Endothelial cell (in vitro differentiated cells): ENCODE results near the gene ADAMTS16. TPM values are rescaled to one million over a fixed set of nuclear protein-coding genes. Genes with fewer than 3 reads are reported as not detected.
A peak's percentile ranks its signal among the peaks of the same experiment; 100 is the strongest.

Experiments
- DNase-seq: peaks from one replicate; pipeline ENCODE4 v3.0.0; 2021; ENCODE audit warnings: low spot score
- H3K27ac Mint-ChIP-seq: one replicate; pipeline ENCODE4 v1.8.0; 2021; ENCODE audit warnings: mixed read lengths, inconsistent platforms; ENCODE audit not compliant: unreplicated experiment
- H3K27me3 Mint-ChIP-seq: one replicate; pipeline ENCODE4 v1.8.0; 2021; ENCODE audit warnings: mild to moderate bottlenecking, moderate library complexity, mixed read lengths, inconsistent platforms; ENCODE audit not compliant: unreplicated experiment
- H3K36me3 Mint-ChIP-seq: one replicate; pipeline ENCODE4 v1.8.0; 2021; ENCODE audit warnings: mild to moderate bottlenecking, low read depth, mixed read lengths, inconsistent platforms; ENCODE audit not compliant: unreplicated experiment
- H3K4me1 Mint-ChIP-seq: one replicate; pipeline ENCODE4 v1.8.0; 2021; ENCODE audit warnings: mild to moderate bottlenecking, mixed read lengths, inconsistent platforms; ENCODE audit not compliant: unreplicated experiment
- H3K4me3 Mint-ChIP-seq: one replicate; pipeline ENCODE4 v1.8.0; 2021; ENCODE audit warnings: mild to moderate bottlenecking, mixed read lengths, inconsistent platforms; ENCODE audit not compliant: unreplicated experiment
- H3K9me3 Mint-ChIP-seq: one replicate; pipeline ENCODE4 v1.8.0; 2021; ENCODE audit warnings: mixed read lengths, inconsistent platforms; ENCODE audit not compliant: unreplicated experiment
- CTCF ChIP-seq: fragments of 200-600 bp; sonication (generic); IDR thresholded peaks from one replicate; pipeline ENCODE4 v1.5.0; 2021; ENCODE audit warnings: antibody characterized with exemption; ENCODE audit not compliant: unreplicated experiment
- total RNA-seq: library from RNA; stranded (reverse); fragmentation: NEBNext Ultra II Directional; extraction: Animal tissue kit (Norgen Biotek cat#: 25700); gene quantifications from one replicate; pipeline ENCODE4 v1.2.1, GENCODE V29; 2021; ENCODE audit not compliant: unreplicated experiment

Gene ADAMTS16
- total RNA-seq, 1 donor from 2014 or later, result 27.8 TPM

GRCh38 chr5:5298841-5299541 lies 158.9 kb downstream of the ADAMTS16 start:
- Mint-ChIP-seq H3K4me3 (no peak overlapping the region), H3K27ac (no peak overlapping the region), H3K4me1 (peaks cover 23% of the 10 kb centered on the region), H3K9me3 (no peaks in the 10 kb centered on the region), H3K27me3 (peaks cover 13% of the 10 kb centered on the region), H3K36me3 (peaks cover 24% of the 10 kb centered on the region)
- no peak for DNase-seq
- no peak for TF ChIP-seq CTCF

GRCh38 chr5:5301176-5301575 lies 161.0 kb downstream of the ADAMTS16 start:
- no peak overlapping the region for H3K4me3 Mint-ChIP-seq
- H3K27me3 Mint-ChIP-seq, result peaks cover 19% of the 10 kb centered on the region
- peaks cover 18% of the 10 kb centered on the region for H3K36me3 Mint-ChIP-seq
- TF ChIP-seq CTCF, result no peak
- no peak overlapping the region for H3K27ac Mint-ChIP-seq
- H3K9me3 Mint-ChIP-seq, result no peaks in the 10 kb centered on the region
- DNase-seq, result no peak
- H3K4me1 Mint-ChIP-seq, result peaks cover 30% of the 10 kb centered on the region

- Mint-ChIP-seq H3K27me3 (peaks cover 19% of the 10 kb centered on the region), H3K27ac (peak overlapping the region; percentile 75), H3K4me1 (peaks cover 32% of the 10 kb centered on the region), H3K9me3 (no peaks in the 10 kb centered on the region), H3K36me3 (peaks cover 18% of the 10 kb centered on the region), H3K4me3 (peak overlapping the region; percentile 71)
- DNase-seq, result no peak
- no peak for TF ChIP-seq CTCF
These were observed 162.1 kb downstream of the ADAMTS16 start for GRCh38 chr5:5302201-5302600.

- Mint-ChIP-seq H3K4me3 (no peak overlapping the region), H3K4me1 (peaks cover 24% of the 10 kb centered on the region), H3K27me3 (peaks cover 19% of the 10 kb centered on the region), H3K9me3 (no peaks in the 10 kb centered on the region), H3K27ac (peak overlapping the region; percentile 95), H3K36me3 (peaks cover 18% of the 10 kb centered on the region)
- no peak for TF ChIP-seq CTCF
- no peak for DNase-seq
These were observed 163.1 kb downstream of the ADAMTS16 start for GRCh38 chr5:5303242-5303641.

GRCh38 chr5:5304361-5305020 lies 164.4 kb downstream of the ADAMTS16 start:
- Mint-ChIP-seq H3K4me3 (no peak overlapping the region), H3K4me1 (peaks cover 24% of the 10 kb centered on the region), H3K9me3 (no peaks in the 10 kb centered on the region), H3K27me3 (peaks cover 21% of the 10 kb centered on the region), H3K36me3 (peaks cover 22% of the 10 kb centered on the region), H3K27ac (peak overlapping the region; percentile 61)
- peak; percentile 23 for DNase-seq
- TF ChIP-seq CTCF, result no peak
